ENCODE measurements around the gene NUCB2.

Gene NUCB2

GRCh38 chr11:17343907-17344306, 67.4 kb downstream of the NUCB2 start:
- DNase-seq = no peak

- no peak for DNase-seq
Measured at GRCh38 chr11:17347676-17348075, 71.1 kb downstream of the NUCB2 start.

- no peak for DNase-seq
Measured at GRCh38 chr11:17350455-17351171, 74.1 kb downstream of the NUCB2 start.

- DNase-seq = no peak
Measured at GRCh38 chr11:17351172-17351509, 74.6 kb downstream of the NUCB2 start.

GRCh38 chr11:17351510-17352176, 75.1 kb downstream of the NUCB2 start, which contains the start of gene NCR3LG1:
TSS of gene NCR3LG1 (plus strand) at chr11:17351800. CDS start at chr11:17351970, 170 bp downstream.
- DNase-seq = peak; percentile 67 to 81

- DNase-seq = peak; percentile 38 to 60
Measured at GRCh38 chr11:17352950-17353820, 76.6 kb downstream of the NUCB2 start.

GRCh38 chr11:17353821-17354600, 77.5 kb downstream of the NUCB2 start:
- no peak for DNase-seq

- peak; percentile 69 to 79 for DNase-seq
Measured at GRCh38 chr11:17354601-17354991, 78.1 kb downstream of the NUCB2 start.

GRCh38 chr11:17366495-17366894, 90.0 kb downstream of the NUCB2 start:
- no peak for DNase-seq

- no peak for DNase-seq
Measured at GRCh38 chr11:17368551-17368950, 92.0 kb downstream of the NUCB2 start.

- DNase-seq = no peak
Measured at GRCh38 chr11:17369094-17369493, 92.6 kb downstream of the NUCB2 start.

- DNase-seq = no peak
Measured at GRCh38 chr11:17369684-17370243, 93.2 kb downstream of the NUCB2 start.

GRCh38 chr11:17371614-17372013, 95.1 kb downstream of the NUCB2 start:
- no peak for DNase-seq

GRCh38 chr11:17375547-17375946, 99.0 kb downstream of the NUCB2 start:
- DNase-seq = no peak

GRCh38 chr11:17376493-17376892, 100.0 kb downstream of the NUCB2 start:
- no peak for DNase-seq

GRCh38 chr11:17378655-17379054, 102.1 kb downstream of the NUCB2 start:
- no peak for DNase-seq

GRCh38 chr11:17379383-17380180, 103.0 kb downstream of the NUCB2 start:
- no peak for DNase-seq

GRCh38 chr11:17381156-17381555, 104.6 kb downstream of the NUCB2 start:
- DNase-seq = no peak
